SK-N-MC (cell line): ENCODE measurements around the gene SLC35E4.

Experiments
- EZH2 ChIP-seq: fragments of 200-600 bp; sonication (generic); IDR thresholded peaks from one replicate; pipeline ENCODE4 v1.6.1; 2017; ENCODE audit warnings: antibody characterized with exemption
- FOXP2 ChIP-seq: optimal IDR thresholded peaks from 2 replicates; pipeline ENCODE3; 2011; ENCODE audit warnings: mild to moderate bottlenecking, moderate library complexity; ENCODE audit not compliant: insufficient read depth; ENCODE audit errors: extremely low read length, control extremely low read depth
- POLR2AphosphoS5 ChIP-seq: IDR thresholded peaks from 2 replicates; pipeline ENCODE4 v1.6.1; 2012; ENCODE audit warnings: mild to moderate bottlenecking, low read depth, low read length, borderline replicate concordance

DNA sequence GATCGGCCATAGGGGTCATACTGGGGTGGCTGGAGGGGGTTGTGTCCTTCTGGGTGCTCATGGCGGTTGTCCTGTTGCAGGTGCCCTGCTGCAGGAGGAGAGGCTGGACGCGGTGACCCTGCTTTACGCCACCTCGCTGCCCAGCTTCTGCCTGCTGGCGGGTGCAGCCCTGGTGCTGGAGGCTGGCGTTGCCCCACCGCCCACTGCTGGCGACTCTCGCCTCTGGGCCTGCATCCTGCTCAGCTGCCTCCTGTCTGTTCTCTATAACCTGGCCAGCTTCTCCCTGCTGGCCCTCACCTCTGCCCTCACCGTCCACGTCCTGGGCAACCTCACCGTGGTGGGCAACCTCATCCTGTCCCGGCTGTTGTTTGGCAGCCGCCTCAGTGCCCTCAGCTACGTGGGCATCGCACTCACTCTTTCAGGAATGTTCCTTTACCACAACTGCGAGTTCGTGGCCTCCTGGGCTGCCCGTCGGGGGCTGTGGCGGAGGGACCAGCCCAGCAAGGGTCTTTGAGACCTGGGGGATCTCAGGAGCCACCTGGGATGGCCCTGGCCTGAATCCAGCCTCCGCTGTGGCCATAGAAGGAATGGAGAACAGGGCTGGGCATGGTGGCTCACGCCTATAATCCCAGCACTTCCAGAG, 11.1 kb downstream of the SLC35E4 start:
- no peak for TF ChIP-seq POLR2AphosphoS5
- no peak for TF ChIP-seq EZH2
- TF ChIP-seq FOXP2: no peak
